ENCODE data around the gene PPP1R12C.

GRCh38 chr19:55137915-55138314, 20.5 kb upstream of the PPP1R12C start:
- TF ChIP-seq CTCF (IDR thresholded peaks at IDR 0.05) = no peak
- no peak for TF ChIP-seq POLR2A (IDR thresholded peaks at IDR 0.05)

Data from Peyer's patch (tissue), 4 donors.